Hepatocyte (in vitro differentiated cells): ENCODE data around the gene CELSR1. TPM values are rescaled to one million over a fixed set of nuclear protein-coding genes. Genes with fewer than 3 reads are reported as not detected.
"Not testable (repeated sequence)": the region's sequence is repeated elsewhere in the genome, so short reads cannot be mapped to it uniquely, and the experiment has no call there.

Experiments used
- DNase-seq: peaks from one replicate; pipeline ENCODE4 v3.0.0-alpha.2; 2016; ENCODE audit warnings: low spot score
- H2AFZ ChIP-seq: fragments of 200-600 bp; sonication (generic); 2 replicates; pipeline ENCODE4 v1.6.0; 2016; ENCODE audit warnings: antibody characterized with exemption, mild to moderate bottlenecking
- H3K27ac ChIP-seq: fragments of 200-600 bp; sonication (generic); 2 replicates; pipeline ENCODE4 v1.5.1; 2016; ENCODE audit warnings: mild to moderate bottlenecking
- H3K27me3 ChIP-seq: fragments of 200-600 bp; sonication (generic); 2 replicates; pipeline ENCODE4 v1.6.1; 2016
- H3K36me3 ChIP-seq: fragments of 200-600 bp; sonication (generic); replicated peaks from 2 replicates; pipeline ENCODE4 v1.5.1; 2016; ENCODE audit warnings: low read depth; ENCODE audit not compliant: insufficient read depth
- H3K4me1 ChIP-seq: fragments of 200-600 bp; sonication (generic); 2 replicates; pipeline ENCODE4 v1.5.1; 2016; ENCODE audit warnings: mild to moderate bottlenecking, moderate library complexity; ENCODE audit not compliant: insufficient read depth
- H3K4me2 ChIP-seq: fragments of 200-600 bp; sonication (generic); 2 replicates; pipeline ENCODE4 v1.6.0; 2016
- H3K4me3 ChIP-seq: fragments of 200-600 bp; sonication (generic); 2 replicates; pipeline ENCODE4 v1.5.1; 2016; ENCODE audit warnings: mild to moderate bottlenecking
- H3K79me2 ChIP-seq: fragments of 200-600 bp; sonication (generic); 2 replicates; pipeline ENCODE4 v1.6.0; 2017; ENCODE audit warnings: mild to moderate bottlenecking
- H3K9me2 ChIP-seq: fragments of 200-600 bp; sonication (generic); replicated peaks from 2 replicates; pipeline ENCODE4 v1.6.0; 2017; ENCODE audit warnings: mild to moderate bottlenecking; ENCODE audit not compliant: insufficient read depth
- H3K9me3 ChIP-seq: fragments of 200-600 bp; sonication (generic); 2 replicates; pipeline ENCODE4 v1.5.1; 2016; ENCODE audit warnings: low read depth, mild to moderate bottlenecking
- H4K20me1 ChIP-seq: fragments of 200-600 bp; sonication (generic); 2 replicates; pipeline ENCODE4 v1.6.0; 2016; ENCODE audit warnings: mild to moderate bottlenecking; ENCODE audit not compliant: insufficient read depth, poor library complexity, severe bottlenecking
- EZH2 ChIP-seq: fragments of 200-600 bp; sonication (generic); IDR thresholded peaks from 2 replicates; pipeline ENCODE4 v1.6.1; 2016; ENCODE audit warnings: antibody characterized with exemption, mild to moderate bottlenecking, borderline replicate concordance
- EZH2phosphoT487 ChIP-seq: fragments of 200-600 bp; sonication (generic); IDR thresholded peaks from one replicate; pipeline ENCODE4 v1.6.1; 2018; ENCODE audit warnings: antibody characterized with exemption, mild to moderate bottlenecking, low read depth, moderate library complexity; ENCODE audit not compliant: unreplicated experiment, severe bottlenecking
- WGBS: methylation state at CpG from one replicate; pipeline ENCODE4 v1.1.6; 2016; ENCODE audit warnings: low lambda C conversion rate; ENCODE audit errors: missing lambda C conversion rate; 5-methylcytosine and 5-hydroxymethylcytosine counted together
- polyA plus RNA-seq: library from polyadenylated mRNA; unstranded; fragments of >200 nt; fragmentation: Nextera tagmentation; extraction: Ambion mirVana; gene quantifications from 2 replicates; pipeline ENCODE4 v1.2.1, GENCODE V29; 2016
- total RNA-seq: library from RNA; depleted of rRNA; stranded (reverse); fragments of >200 nt; gene quantifications from 2 replicates; pipeline ENCODE4 v1.2.3, GENCODE V29; 2014
- TF ChIP-seq, protein P1 (sequence below): fragments of 200-600 bp; sonication (generic); IDR thresholded peaks from 2 replicates; pipeline ENCODE4 v1.5.1; 2016; ENCODE audit warnings: antibody characterized with exemption, mild to moderate bottlenecking; ENCODE audit not compliant: poor library complexity

The CELSR1 gene
- total and polyA plus RNA-seq, 2 experiments from 2014 or later, result 3.0 to 8.7 TPM

- 94% methylated on average over 28 of the region's 28 CpGs for WGBS
- no peaks in the 10 kb centered on the region for H3K9me2 ChIP-seq
- no peak overlapping the region for H3K4me3 ChIP-seq
- no peak overlapping the region for H3K27ac ChIP-seq
- H3K27me3 ChIP-seq, result no peaks in the 10 kb centered on the region
- H3K4me2 ChIP-seq, result no peak overlapping the region
- H2AFZ ChIP-seq, result no peak overlapping the region
- TF ChIP-seq EZH2, result no peak
- TF ChIP-seq EZH2phosphoT487, result no peak
- TF ChIP-seq, protein P1, sequence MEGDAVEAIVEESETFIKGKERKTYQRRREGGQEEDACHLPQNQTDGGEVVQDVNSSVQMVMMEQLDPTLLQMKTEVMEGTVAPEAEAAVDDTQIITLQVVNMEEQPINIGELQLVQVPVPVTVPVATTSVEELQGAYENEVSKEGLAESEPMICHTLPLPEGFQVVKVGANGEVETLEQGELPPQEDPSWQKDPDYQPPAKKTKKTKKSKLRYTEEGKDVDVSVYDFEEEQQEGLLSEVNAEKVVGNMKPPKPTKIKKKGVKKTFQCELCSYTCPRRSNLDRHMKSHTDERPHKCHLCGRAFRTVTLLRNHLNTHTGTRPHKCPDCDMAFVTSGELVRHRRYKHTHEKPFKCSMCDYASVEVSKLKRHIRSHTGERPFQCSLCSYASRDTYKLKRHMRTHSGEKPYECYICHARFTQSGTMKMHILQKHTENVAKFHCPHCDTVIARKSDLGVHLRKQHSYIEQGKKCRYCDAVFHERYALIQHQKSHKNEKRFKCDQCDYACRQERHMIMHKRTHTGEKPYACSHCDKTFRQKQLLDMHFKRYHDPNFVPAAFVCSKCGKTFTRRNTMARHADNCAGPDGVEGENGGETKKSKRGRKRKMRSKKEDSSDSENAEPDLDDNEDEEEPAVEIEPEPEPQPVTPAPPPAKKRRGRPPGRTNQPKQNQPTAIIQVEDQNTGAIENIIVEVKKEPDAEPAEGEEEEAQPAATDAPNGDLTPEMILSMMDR, result no peak
- H3K79me2 ChIP-seq, result no peaks in the 10 kb centered on the region
- H3K9me3 ChIP-seq, result no peaks in the 10 kb centered on the region
- H4K20me1 ChIP-seq, result no peaks in the 10 kb centered on the region
- H3K36me3 ChIP-seq, result no peaks in the 10 kb centered on the region
- peak; percentile 4 for DNase-seq
- no peaks in the 10 kb centered on the region for H3K4me1 ChIP-seq
Measured at GRCh38 chr22:46473021-46473779, 64.2 kb downstream of the CELSR1 start.

GRCh38 chr22:46472722-46473016 lies 64.8 kb downstream of the CELSR1 start:
- no peak for TF ChIP-seq EZH2phosphoT487
- TF ChIP-seq EZH2, result no peak
- TF ChIP-seq, protein P1, result no peak

GRCh38 chr22:46471901-46472721 lies 65.3 kb downstream of the CELSR1 start:
- DNase-seq, result peak; percentile 37
- H4K20me1 ChIP-seq, result no peaks in the 10 kb centered on the region
- no peaks in the 10 kb centered on the region for H3K79me2 ChIP-seq
- no peaks in the 10 kb centered on the region for H3K4me1 ChIP-seq
- H3K9me3 ChIP-seq, result no peaks in the 10 kb centered on the region
- no peaks in the 10 kb centered on the region for H3K36me3 ChIP-seq
- no peak overlapping the region for H3K4me3 ChIP-seq
- H3K27ac ChIP-seq, result no peak overlapping the region
- no peak overlapping the region for H2AFZ ChIP-seq
- H3K4me2 ChIP-seq, result no peak overlapping the region
- TF ChIP-seq EZH2phosphoT487 (no peak), EZH2 (no peak)
- TF ChIP-seq, protein P1, result no peak
- H3K27me3 ChIP-seq, result no peaks in the 10 kb centered on the region
- no peaks in the 10 kb centered on the region for H3K9me2 ChIP-seq
- WGBS, result 83% methylated on average over 32 of the region's 33 CpGs

More at GRCh38 chr22:46472722-46473016, 64.8 kb downstream of the CELSR1 start:
- WGBS, result 87% methylated on average over 8 of the region's 8 CpGs
- Histone ChIP-seq H3K36me3 (no peaks in the 10 kb centered on the region), H3K4me3 (no peak overlapping the region), H3K4me1 (no peaks in the 10 kb centered on the region), H3K9me3 (no peaks in the 10 kb centered on the region), H3K9me2 (no peaks in the 10 kb centered on the region), H4K20me1 (no peaks in the 10 kb centered on the region), H3K79me2 (no peaks in the 10 kb centered on the region), H3K27me3 (no peaks in the 10 kb centered on the region), H3K27ac (no peak overlapping the region), H3K4me2 (no peak overlapping the region), H2AFZ (no peak overlapping the region)
- DNase-seq, result no peak

DNA sequence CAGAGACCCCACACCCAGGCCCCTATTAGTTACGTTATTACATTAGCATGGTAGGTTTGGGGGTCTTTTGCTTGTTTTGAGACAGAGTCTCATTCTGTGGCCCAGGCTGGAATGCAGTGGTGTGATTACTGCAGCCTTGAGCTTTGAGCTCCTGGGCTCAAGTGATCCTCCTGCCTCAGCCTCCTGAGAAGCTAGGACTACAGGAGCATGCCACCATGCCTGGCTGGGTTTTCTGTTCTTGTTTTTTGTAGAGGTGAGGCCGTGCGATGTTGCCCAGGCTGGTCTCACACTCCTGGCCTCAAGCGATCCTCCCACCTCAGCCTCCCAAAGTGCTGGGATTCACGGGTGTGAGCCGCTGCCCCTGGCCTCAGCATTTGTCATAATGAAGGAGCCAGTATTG lies 66.1 kb downstream of the CELSR1 start:
- H3K27ac ChIP-seq, H3K4me2 ChIP-seq, H3K9me3 ChIP-seq, H3K9me2 ChIP-seq, DNase-seq, H3K27me3 ChIP-seq, H3K4me3 ChIP-seq, H3K36me3 ChIP-seq, H4K20me1 ChIP-seq, H3K4me1 ChIP-seq, H2AFZ ChIP-seq, H3K79me2 ChIP-seq: not testable (repeated sequence)
- WGBS, result 93% methylated on average over 6 of the region's 6 CpGs
